GM23338 (cell line): ENCODE measurements around the gene ZCCHC9. TPM values are rescaled to one million over a fixed set of nuclear protein-coding genes. Genes with fewer than 3 reads are reported as not detected.
A peak's percentile ranks its signal among the peaks of the same experiment; 100 is the strongest.

Source experiments
- ATAC-seq: fragments of 200-7000 bp; cut with Tn5 transposase; 3 replicates; pipeline ENCODE4 v1.9.1; 2020
- DNase-seq: peaks from one replicate; pipeline ENCODE4 v3.0.0-alpha.2; 2015; ENCODE audit warnings: low spot score
- H2AFZ ChIP-seq: fragments of 200-600 bp; sonication (generic); 2 replicates; pipeline ENCODE4 v1.8.0; 2016; ENCODE audit warnings: antibody characterized with exemption, mild to moderate bottlenecking, moderate library complexity
- H3F3A ChIP-seq: fragments of 200-600 bp; sonication (generic); replicated peaks from 2 replicates; pipeline ENCODE4 v1.8.0; 2017; ENCODE audit warnings: antibody characterized with exemption, mixed run types, low read depth
- H3K27ac ChIP-seq: fragments of 200-600 bp; sonication (generic); 2 replicates; pipeline ENCODE4 v1.6.1; 2016; ENCODE audit warnings: low read depth
- H3K27me3 ChIP-seq: fragments of 200-600 bp; sonication (generic); 2 replicates; pipeline ENCODE4 v1.8.0; 2016; ENCODE audit warnings: mild to moderate bottlenecking, mixed run types, moderate library complexity; ENCODE audit not compliant: insufficient read depth
- H3K36me3 ChIP-seq: fragments of 200-600 bp; sonication (generic); 2 replicates; pipeline ENCODE4 v1.8.0; 2016; ENCODE audit warnings: mild to moderate bottlenecking; ENCODE audit not compliant: insufficient read depth
- H3K4me1 ChIP-seq: fragments of 200-600 bp; sonication (generic); 2 replicates; pipeline ENCODE4 v1.8.0; 2016; ENCODE audit warnings: mild to moderate bottlenecking, moderate library complexity; ENCODE audit not compliant: insufficient read depth
- H3K4me2 ChIP-seq: fragments of 200-600 bp; sonication (generic); 2 replicates; pipeline ENCODE4 v1.7.1; 2017; ENCODE audit warnings: mixed run types
- H3K4me3 ChIP-seq: fragments of 200-600 bp; sonication (generic); 2 replicates; pipeline ENCODE4 v1.6.1; 2016; ENCODE audit warnings: mixed run types
- H3K79me2 ChIP-seq: fragments of 200-600 bp; sonication (generic); replicated peaks from 2 replicates; pipeline ENCODE4 v1.8.0; 2017; ENCODE audit warnings: mild to moderate bottlenecking; ENCODE audit not compliant: insufficient read depth
- H3K9me2 ChIP-seq: fragments of 200-600 bp; sonication (generic); 2 replicates; pipeline ENCODE4 v1.8.0; 2017; ENCODE audit not compliant: insufficient read depth
- H4K20me1 ChIP-seq: fragments of 200-600 bp; sonication (generic); replicated peaks from 2 replicates; pipeline ENCODE4 v1.8.0; 2017; ENCODE audit warnings: mild to moderate bottlenecking; ENCODE audit not compliant: insufficient read depth
- H3K27ac Mint-ChIP-seq: 2 replicates; pipeline ENCODE4 v1.8.0; 2020; ENCODE audit warnings: inconsistent platforms, mild to moderate bottlenecking, moderate library complexity, mixed read lengths
- H3K27me3 Mint-ChIP-seq: 3 replicates; pipeline ENCODE4 v1.8.0; 2022; ENCODE audit warnings: low read depth, mild to moderate bottlenecking, moderate library complexity, mixed read lengths, inconsistent platforms; ENCODE audit not compliant: insufficient read depth, poor library complexity
- H3K36me3 Mint-ChIP-seq: 3 replicates; pipeline ENCODE4 v1.8.0; 2021; ENCODE audit warnings: low read depth, mild to moderate bottlenecking, inconsistent platforms, moderate library complexity, mixed read lengths
- H3K4me1 Mint-ChIP-seq: 3 replicates; pipeline ENCODE4 v1.8.0; 2020; ENCODE audit warnings: mild to moderate bottlenecking, inconsistent platforms, mixed read lengths
- H3K4me3 Mint-ChIP-seq: 3 replicates; pipeline ENCODE4 v1.8.0; 2021; ENCODE audit warnings: moderate library complexity, mild to moderate bottlenecking, inconsistent platforms, mixed read lengths
- H3K9me3 Mint-ChIP-seq: 3 replicates; pipeline ENCODE4 v1.8.0; 2020; ENCODE audit warnings: moderate library complexity, mild to moderate bottlenecking, inconsistent platforms, mixed read lengths
- CREB1 ChIP-seq: fragments of 250-450 bp; sonication (Bioruptor Pico); IDR thresholded peaks from 2 replicates; pipeline ENCODE4 v1.5.0; 2020; ENCODE audit warnings: low read depth, mild to moderate bottlenecking, moderate library complexity
- ETS1 ChIP-seq: IDR thresholded peaks from 2 replicates; pipeline ENCODE4 v1.6.1; 2016; ENCODE audit warnings: antibody characterized with exemption
- EZH2 ChIP-seq: fragments of 200-600 bp; sonication (generic); IDR thresholded peaks from one replicate; pipeline ENCODE4 v1.8.0; 2017; ENCODE audit warnings: antibody characterized with exemption, mild to moderate bottlenecking, low read depth; ENCODE audit not compliant: unreplicated experiment
- JUNB ChIP-seq: IDR thresholded peaks from one replicate; pipeline ENCODE4 v1.6.1; 2016; ENCODE audit warnings: antibody characterized with exemption; ENCODE audit not compliant: unreplicated experiment
- NANOG ChIP-seq: IDR thresholded peaks from 2 replicates; pipeline ENCODE4 v1.6.1; 2016; ENCODE audit warnings: antibody characterized with exemption, borderline replicate concordance
- POLR2AphosphoS5 ChIP-seq: IDR thresholded peaks from 2 replicates; pipeline ENCODE4 v1.6.1; 2016; ENCODE audit warnings: antibody characterized with exemption, low read depth
- STAT1 ChIP-seq: IDR thresholded peaks from one replicate; pipeline ENCODE4 v1.6.1; 2016; ENCODE audit warnings: antibody characterized with exemption; ENCODE audit not compliant: unreplicated experiment
- ZNF331 ChIP-seq: fragments of 250-450 bp; sonication (Bioruptor Pico); IDR thresholded peaks from 2 replicates; pipeline ENCODE4 v1.5.0; 2020; ENCODE audit warnings: low read depth, mild to moderate bottlenecking, moderate library complexity
- polyA plus RNA-seq: library from polyadenylated mRNA; unstranded; fragments of >200 nt; fragmentation: Nextera tagmentation; extraction: Ambion mirVana; gene quantifications from 2 replicates; pipeline ENCODE4 v1.2.1, GENCODE V29; 2016
- total RNA-seq: library from RNA; depleted of rRNA; stranded (reverse); fragments of >200 nt; shearing (Covaris generic); gene quantifications from 2 replicates; pipeline ENCODE4 v1.2.3, GENCODE V29; 2014
- TF ChIP-seq, protein P1 (sequence below): IDR thresholded peaks from one replicate; pipeline ENCODE4 v1.6.1; 2018; ENCODE audit warnings: antibody characterized with exemption; ENCODE audit not compliant: unreplicated experiment

Gene ZCCHC9
- total and polyA plus RNA-seq, 2 experiments from 2014 or later = 31.1 to 48.7 TPM

DNA sequence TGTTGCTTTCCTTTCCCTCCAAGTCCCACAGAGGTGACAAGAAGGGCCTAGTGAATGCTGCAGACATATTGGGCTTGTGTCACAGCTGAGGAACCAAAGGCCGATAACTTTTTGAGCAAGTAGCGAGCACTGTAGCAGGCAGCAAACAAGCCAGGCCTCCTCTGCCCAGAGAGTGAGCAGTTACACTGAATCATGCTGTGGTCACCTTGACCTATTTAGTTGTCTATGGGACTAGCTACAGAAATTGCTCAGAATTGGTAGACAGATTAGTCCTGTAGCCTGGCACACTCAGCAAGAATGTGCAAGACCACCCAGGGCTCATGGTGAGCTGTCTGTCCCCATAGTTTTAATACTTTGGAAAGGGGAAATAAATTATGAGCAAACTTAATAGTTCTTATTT is 25.2 kb downstream of the ZCCHC9 start (continued):
- TF ChIP-seq, protein P1, sequence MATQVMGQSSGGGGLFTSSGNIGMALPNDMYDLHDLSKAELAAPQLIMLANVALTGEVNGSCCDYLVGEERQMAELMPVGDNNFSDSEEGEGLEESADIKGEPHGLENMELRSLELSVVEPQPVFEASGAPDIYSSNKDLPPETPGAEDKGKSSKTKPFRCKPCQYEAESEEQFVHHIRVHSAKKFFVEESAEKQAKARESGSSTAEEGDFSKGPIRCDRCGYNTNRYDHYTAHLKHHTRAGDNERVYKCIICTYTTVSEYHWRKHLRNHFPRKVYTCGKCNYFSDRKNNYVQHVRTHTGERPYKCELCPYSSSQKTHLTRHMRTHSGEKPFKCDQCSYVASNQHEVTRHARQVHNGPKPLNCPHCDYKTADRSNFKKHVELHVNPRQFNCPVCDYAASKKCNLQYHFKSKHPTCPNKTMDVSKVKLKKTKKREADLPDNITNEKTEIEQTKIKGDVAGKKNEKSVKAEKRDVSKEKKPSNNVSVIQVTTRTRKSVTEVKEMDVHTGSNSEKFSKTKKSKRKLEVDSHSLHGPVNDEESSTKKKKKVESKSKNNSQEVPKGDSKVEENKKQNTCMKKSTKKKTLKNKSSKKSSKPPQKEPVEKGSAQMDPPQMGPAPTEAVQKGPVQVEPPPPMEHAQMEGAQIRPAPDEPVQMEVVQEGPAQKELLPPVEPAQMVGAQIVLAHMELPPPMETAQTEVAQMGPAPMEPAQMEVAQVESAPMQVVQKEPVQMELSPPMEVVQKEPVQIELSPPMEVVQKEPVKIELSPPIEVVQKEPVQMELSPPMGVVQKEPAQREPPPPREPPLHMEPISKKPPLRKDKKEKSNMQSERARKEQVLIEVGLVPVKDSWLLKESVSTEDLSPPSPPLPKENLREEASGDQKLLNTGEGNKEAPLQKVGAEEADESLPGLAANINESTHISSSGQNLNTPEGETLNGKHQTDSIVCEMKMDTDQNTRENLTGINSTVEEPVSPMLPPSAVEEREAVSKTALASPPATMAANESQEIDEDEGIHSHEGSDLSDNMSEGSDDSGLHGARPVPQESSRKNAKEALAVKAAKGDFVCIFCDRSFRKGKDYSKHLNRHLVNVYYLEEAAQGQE = no peak
- TF ChIP-seq STAT1 (no peak), POLR2AphosphoS5 (no peak), JUNB (no peak), CREB1 (CRISPR knock-in tag) (no peak), NANOG (no peak), EZH2 (no peak)

- no peaks in the 10 kb centered on the region for H3K36me3 Mint-ChIP-seq
- H3K27me3 ChIP-seq = no peaks in the 10 kb centered on the region
- no peak overlapping the region; the same call in 1 of the 2 replicates for H3K27ac Mint-ChIP-seq
- H3K79me2 ChIP-seq = no peaks in the 10 kb centered on the region
- no peak overlapping the region for H3K4me3 ChIP-seq
- no peaks in the 10 kb centered on the region for H3K36me3 ChIP-seq
- H3K4me1 ChIP-seq = peaks cover 3% of the 10 kb centered on the region; the same call in 1 of the 2 replicates
- peaks cover 2% of the 10 kb centered on the region for H3K4me1 Mint-ChIP-seq
- DNase-seq = no peak
- H3K4me2 ChIP-seq = no peak overlapping the region
- H3K4me3 Mint-ChIP-seq = no peak overlapping the region
- no peak; the same call in 2 of the 3 replicates for ATAC-seq
- 0 out of 2 replicates have a peak overlapping the region, but pooled peaks have one; percentile 67 for H2AFZ ChIP-seq
- H3K27me3 Mint-ChIP-seq = no peaks in the 10 kb centered on the region
- H3K27ac ChIP-seq = no peak overlapping the region
- no peaks in the 10 kb centered on the region for H4K20me1 ChIP-seq
- no peak for TF ChIP-seq EZH2
- no peak for TF ChIP-seq POLR2AphosphoS5
- no peak for TF ChIP-seq ETS1
- TF ChIP-seq, protein P1 = no peak
- TF ChIP-seq ZNF331 (CRISPR knock-in tag) = no peak
- H3K9me3 Mint-ChIP-seq = no peaks in the 10 kb centered on the region
- no peaks in the 10 kb centered on the region for H3F3A ChIP-seq
- H3K9me2 ChIP-seq = peaks cover 15% of the 10 kb centered on the region; the same call in 1 of the 2 replicates
These were observed 33.1 kb downstream of the ZCCHC9 start for GRCh38 chr5:81334304-81335061.
